GM19395 (cell line): ENCODE measurements around the gene MAN1A2.
"Not testable (repeated sequence)": the region's sequence is repeated elsewhere in the genome, so short reads cannot be mapped to it uniquely, and the experiment has no call there.

Source experiments
- ATAC-seq: cut with Tn5 transposase; IDR thresholded peaks from one replicate; pipeline ENCODE4 v1.9.1; 2021; ENCODE audit warnings: mild to moderate bottlenecking, moderate library complexity; ENCODE audit not compliant: unreplicated experiment

The MAN1A2 gene

DNA sequence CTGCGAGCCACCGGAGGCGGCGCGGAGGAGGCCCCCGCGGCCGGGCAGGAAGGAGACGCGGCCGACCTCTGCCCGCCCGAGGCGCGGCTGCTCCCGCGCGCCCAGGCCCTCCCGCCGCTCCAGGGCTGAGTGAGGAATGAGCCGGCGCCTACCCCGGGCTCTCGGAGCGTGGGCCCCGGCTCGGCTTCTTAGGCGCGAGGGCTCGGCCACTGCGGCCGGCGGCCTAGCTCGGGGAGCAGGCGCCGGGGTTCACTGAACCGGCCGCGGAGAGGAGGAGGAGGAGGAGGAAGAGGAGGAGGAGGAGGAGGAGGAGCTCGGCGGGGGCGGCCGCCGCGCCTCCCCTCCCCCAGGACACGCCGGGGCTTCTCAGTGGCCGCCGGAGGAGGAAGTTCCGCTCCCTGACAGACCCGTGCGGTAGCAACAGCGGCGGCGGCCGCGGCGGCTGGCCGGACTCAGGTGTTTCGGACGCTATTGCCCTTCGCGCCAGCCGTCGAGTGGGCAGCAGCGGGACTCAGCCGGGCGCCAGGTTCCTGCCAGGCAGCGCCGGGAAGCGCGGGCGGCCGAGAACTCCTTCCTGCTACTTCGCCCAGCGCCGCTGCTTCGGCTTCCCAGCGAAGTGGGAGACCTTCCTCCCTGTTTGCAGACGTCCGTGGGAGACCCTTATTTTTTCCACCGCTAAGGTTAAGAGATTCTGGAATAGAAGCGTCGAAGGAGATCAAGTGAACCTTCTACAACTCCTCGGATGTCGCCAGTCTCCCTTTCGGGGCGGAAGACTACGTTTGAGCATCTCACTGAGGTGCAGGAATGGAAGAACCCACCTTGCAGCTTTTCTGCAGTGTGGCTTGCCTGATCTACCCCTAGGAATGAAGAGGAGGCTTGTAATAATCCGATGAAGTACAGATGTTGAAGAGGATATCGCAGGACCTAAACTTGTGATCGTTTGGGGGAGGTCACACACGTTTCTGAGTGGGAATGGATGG lies at the start of gene MAN1A2:
TSS of gene MAN1A2 (plus strand) at position 404 of the 980 bp plus-strand sequence. CDS start 735 bp downstream, outside the sequence.
- peak; percentile 65 for ATAC-seq

DNA sequence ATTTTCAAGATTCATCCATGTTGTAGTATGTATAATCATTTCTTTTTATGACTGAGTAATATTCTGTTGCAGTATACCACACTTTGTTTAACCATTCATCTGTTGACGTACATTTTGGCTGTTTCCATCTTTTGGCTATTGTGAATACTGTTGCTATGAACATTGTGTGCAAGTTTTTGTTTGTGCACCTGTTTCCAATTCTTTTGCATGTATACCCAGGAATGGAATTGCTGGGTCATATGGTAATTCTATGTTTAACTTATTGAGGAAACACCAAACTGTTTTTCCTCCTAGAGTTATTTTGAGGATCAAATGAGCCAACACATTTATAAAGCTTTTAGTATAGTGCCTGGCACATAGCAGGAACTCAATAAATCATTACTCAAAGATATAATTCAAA lies 49.2 kb upstream of the MAN1A2 start:
- no peak for ATAC-seq

DNA sequence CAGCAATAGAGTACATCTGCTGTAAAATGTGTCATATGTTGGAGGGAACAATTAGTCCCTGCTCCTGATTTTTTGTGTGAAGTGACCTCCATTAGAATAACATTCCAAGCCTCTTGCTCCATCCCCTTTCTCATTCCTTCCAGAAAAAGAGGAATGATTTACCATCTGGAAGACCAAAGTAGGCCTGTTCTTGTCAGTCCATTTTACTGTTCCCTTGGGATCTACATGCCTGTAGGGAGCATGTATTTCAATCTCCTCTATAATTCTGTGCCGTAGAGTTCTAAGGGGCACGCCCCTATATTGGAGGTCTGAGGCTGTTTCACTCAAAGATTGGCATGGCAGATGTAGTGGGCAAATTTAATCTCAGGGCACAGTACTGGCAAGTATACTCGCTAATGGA lies 48.8 kb upstream of the MAN1A2 start:
- ATAC-seq, result no peak

DNA sequence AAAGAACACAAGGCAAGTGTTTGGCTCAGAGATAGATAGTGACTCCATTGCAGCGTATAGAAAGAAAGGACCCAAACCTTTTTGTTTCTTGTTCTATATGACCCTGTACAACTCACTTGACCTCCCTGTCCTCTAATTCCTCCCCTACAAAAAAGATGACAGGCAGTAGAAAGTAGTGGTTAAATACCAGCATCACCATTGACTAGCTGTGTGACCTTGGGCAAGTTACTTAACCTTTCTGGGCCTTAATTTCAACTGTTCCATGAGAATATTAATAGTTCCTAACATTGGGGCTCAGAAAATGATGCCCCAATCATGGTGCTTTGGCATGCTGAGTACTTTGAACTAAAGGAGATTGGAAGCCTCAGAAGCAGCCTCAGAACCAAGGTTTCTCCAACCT lies 46.7 kb upstream of the MAN1A2 start:
- ATAC-seq, result no peak

DNA sequence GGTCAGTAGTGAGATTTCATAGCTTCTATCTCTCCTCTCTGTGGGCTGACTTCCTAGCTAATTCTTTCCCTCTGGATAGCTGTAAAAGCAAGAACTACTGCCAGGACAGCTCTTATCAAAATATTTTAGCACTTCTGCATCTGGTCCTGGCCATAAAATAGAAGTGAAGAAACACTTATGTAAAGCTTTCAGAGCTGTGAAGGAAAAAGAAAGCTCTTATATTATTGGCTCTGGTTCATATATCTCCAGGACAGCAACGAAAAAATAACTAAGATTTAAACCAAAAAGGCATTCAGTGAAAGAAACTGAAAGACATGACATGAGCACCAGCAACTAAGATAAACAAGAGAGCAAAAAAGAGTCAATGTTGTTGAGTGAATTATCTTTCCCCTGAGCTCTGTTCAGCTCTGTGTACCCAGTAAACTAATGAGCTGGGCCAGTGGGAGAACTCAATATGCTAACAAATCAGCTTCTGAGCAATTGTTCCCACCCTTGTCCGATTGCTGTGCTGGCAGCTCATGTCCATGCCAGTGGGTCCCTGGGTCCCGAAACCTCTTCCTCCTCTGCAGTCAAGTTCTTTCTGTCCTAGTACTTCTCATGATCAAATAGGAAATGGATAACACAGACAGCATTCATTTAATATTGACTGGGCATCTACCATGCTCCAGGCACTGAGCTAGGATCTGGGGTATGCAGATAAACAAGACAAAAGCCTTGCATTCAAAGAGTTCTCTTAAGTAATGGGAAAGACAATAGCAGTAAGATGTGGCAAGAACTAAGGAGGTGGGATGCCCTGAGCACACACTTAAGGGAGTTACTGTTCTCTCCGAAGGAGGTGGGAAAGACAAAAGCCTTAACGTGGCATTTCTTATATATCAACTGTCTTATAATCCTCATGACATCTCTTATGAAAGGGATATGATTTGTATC lies 45.3 kb upstream of the MAN1A2 start:
- ATAC-seq, result no peak

DNA sequence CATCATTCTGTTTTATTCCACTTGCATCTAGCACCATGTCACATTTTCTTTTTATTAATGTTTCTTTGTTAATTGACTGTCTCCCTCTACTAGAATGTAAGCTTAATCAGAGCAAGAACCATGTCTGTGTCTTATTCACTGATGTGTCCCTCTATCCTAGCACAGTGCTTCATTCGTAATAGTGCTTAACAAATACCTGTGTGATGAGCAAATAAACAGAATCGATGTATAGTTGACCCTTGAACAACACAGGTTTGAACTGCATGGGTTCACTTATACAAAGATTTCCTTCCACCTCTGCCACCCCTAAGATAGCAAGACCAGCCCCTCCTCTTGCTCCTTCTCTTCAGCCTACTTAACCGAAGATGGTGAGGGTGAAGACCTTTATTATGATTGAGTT lies 42.9 kb upstream of the MAN1A2 start:
- no peak for ATAC-seq

DNA sequence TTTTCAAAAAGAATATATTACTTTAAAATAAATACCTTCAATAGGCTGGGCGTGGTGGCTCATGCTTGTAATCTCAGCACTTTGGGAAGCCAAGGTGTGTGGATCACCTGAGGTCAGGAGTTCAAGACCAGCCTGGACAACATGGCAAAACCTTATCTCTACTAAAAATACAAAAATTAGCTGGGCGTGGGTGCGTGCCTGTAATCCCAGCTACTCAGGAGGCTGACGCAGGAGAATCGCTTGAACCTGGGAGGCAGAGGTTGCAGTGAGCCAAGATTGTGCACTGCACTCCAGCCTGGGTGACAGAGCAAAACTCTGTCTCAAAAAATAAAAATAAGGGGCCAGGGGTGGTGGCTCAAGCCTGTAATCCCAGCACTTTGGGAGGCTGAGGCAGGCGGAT lies 41.2 kb upstream of the MAN1A2 start:
- not testable (repeated sequence) for ATAC-seq

DNA sequence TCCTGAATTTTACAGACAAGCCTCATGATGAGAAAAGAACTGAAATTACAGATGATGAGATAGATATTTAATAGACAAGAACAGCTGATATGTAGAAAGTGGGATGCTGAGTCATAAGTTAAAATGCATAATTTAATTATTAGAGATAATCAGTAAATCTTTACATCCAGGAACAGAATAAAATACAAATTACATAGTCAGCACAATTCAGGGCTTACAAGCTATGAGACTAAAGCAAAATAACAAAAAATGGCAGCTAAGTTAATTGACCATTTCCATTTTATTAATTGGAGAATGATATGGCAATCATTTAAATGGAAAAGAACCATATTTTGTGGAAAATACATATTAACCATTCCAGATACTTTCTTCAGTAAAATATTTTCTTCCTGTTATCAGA lies 40.2 kb upstream of the MAN1A2 start:
- no peak for ATAC-seq

DNA sequence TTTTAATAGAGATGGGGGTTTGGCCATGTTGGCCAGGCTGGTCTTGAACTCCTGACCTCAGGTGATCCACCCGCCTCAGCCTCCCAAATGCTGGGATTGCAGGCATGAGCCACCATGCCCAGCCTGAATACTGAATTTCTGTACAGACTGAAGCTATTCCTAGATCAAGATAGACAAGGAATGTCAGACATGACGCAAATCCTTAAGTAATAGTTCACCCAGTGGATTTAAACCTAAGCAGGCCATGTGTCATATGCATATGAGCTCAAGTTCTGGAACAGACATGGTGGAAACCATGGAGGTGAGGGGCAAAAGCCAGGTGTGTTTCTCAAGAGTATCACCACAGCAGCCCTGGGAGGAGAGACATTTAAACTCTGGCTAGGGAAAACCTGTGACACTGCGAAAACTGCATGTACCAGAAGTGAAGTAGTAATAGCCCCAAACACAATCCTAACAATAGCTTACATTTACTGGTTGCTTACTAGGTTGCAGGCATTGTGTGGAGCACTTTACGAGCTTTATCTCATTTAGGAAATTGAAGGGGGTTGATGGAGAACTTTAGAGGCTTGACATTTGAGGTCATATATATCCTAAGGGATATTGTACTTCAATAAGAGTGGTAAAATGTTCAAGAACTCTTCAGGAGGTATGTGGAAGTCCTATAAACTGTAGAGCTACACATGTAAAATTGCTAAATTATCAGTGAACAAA lies 31.7 kb upstream of the MAN1A2 start:
- ATAC-seq, result no peak

DNA sequence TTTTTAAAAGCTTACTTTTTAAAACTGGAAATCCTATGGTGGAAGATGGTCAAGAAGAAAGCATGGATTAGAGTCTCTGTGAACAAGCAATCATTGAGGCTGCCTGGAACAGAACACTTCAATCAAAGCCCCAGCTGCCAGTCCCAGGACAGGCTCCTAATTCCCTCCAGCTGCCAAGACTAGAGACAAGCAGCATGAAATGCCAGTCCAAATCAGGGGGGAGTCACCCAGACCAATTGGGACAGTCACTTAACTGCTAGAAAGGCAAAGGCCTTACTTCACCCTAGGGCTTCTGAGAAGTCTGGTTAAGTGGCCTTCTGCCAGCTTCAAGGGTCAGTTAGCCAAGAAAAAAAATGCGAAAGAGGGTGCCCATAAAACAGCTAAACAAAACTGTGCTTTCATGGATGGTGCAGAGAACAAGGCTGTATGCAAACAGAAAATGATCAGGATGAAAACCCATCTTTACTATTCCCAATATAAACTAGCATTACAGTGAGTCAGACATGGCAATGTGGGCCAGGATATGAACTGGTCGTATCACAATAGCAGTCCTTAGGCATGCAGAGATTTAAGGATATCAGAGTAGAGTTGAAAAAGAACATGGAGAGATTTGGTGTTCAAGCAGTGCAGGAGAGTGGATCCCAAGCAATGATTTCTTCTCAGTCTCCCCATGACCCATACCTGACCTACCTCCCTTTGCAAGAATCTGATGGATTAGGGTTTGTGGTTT lies 31.0 kb upstream of the MAN1A2 start:
- ATAC-seq, result no peak

DNA sequence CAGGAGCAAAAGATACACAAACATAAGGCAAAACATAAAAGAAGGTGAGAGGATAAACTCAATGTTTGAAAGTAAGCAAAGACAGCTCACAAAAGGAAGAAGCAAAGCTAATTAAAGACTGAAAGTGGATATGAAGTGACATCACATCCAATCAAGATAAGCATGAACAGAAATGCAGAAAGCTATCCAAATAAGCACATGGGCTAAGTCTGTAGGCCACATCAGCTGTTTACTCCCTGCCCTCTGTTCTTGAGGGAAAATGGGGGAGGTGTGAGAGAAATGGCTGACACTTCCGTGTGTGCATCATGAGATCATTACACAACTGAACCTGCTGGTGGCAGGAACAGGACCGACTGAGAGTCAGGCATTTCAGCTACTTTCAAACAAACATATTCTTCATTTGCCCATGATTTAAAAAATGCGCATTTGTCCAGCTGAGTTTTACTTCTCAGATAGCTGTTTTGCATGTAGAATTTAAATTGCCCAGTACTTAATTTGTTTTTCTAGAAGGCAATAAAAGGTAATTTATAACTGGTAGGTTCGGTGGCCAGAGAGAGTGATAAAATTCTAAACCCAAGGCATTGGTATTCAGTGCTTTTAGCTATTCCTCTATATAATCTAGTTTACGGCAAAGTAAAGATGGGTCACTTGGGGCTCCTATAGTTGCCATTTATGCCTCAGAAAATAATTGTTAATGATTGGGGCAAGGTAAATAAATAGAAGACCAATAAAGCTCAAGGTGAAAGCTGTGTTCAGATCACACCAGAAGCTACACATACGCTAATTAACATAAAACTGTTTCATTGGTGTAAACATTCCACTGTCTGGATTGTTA lies 27.2 kb upstream of the MAN1A2 start:
- ATAC-seq, result no peak

DNA sequence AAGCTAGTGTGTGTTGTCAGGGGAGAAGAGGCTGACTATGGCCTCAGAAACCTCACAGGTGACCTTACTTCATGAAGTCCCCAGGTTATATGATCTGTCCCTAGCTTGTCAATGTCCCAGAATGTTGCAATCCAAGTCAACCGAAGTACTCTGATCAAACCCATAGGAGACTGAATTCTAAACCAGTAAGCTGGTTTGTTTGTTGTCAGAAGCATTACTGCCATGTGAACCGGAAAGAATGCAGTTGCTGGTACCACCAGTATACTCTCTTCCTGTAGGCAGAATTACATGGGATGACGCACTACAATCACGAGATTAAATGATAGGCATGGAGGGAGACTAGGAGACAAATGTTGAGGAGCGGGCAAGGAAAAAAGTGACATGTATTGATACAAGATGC lies 26.1 kb upstream of the MAN1A2 start:
- no peak for ATAC-seq

DNA sequence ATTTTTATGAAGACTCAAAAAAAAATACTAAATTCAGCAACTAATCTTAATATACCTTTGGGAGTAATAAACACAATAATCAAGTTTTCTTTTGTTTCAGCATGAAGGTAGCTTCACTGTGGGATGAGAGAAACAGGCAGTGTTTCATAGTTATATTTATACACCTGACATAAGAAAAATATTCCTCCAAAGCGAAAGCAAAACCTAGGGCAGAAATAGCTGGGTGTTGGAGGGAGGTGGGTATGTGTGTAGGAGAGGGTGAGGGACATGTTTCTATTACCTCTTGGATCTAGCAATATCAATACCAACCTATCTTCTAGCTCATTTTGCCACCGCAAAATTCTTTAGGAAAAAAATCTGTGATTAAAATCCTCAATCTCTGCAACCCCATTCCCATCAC lies 24.9 kb upstream of the MAN1A2 start:
- no peak for ATAC-seq

DNA sequence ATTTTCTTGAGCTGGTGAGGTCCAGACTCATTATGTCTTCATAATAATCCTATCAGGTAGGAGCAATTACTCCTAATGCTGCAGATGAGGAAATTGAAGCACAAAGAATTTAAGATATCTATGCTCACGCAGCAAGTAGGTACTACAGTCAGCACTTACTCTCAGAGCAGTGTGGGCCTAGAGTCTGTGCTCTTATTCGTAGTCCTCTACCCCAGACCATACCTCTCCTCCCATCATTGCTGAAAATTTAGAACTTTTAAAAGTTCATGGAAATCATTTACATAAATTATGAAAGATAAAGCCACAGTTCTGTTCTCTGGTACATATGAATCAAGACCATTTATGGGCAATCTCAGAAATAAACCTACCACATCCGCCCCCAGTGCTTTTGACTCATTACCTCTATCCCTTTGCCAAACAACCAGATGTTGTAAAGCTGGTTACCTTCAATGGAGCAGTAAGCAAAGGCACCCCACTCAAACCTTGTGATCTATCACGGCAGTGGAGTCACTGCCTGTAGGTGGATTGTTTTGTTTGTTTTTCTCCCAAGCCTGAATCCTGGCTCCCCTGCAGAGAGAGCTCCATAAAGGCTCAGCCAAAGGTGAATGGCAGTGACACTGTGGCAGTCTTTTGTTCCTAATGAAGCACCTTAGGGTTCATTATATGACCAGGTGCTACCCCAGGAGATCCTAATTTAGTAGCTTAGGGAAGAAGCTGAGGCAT lies 20.9 kb upstream of the MAN1A2 start:
- no peak for ATAC-seq

DNA sequence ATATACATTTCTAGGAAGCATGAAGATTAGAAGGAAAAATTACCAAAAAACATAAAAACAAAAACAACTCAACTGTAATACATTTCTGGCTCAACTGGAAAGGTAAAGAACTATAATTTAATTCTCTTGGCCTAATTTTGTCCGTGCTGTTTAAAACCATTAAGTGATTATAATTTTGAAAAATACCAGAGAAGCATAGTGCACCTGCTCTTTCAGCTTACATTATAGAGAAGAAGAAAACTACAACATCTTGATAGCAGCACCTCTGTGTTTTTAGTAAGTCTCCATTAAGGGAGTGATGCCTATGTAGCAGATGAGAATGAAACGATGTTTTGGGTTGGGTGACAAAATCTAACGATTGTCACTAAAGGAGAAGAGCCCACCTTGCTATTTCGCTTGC lies 19.3 kb upstream of the MAN1A2 start:
- no peak for ATAC-seq

DNA sequence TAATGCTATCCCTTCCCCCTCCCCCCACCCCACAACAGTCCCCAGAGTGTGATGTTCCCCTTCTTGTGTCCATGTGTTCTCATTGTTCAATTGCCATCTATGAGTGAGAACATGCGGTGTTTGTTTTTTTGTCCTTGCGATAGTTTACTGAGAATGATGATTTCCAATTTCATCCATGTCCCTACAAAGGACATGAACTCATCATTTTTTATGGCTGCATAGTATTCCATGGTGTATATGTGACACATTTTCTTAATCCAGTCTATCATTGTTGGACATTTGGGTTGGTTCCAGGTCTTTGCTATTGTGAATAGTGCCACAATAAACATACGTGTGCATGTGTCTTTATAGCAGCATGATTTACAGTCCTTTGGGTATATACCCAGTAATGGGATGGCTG lies 14.6 kb upstream of the MAN1A2 start:
- ATAC-seq, result not testable (repeated sequence)

DNA sequence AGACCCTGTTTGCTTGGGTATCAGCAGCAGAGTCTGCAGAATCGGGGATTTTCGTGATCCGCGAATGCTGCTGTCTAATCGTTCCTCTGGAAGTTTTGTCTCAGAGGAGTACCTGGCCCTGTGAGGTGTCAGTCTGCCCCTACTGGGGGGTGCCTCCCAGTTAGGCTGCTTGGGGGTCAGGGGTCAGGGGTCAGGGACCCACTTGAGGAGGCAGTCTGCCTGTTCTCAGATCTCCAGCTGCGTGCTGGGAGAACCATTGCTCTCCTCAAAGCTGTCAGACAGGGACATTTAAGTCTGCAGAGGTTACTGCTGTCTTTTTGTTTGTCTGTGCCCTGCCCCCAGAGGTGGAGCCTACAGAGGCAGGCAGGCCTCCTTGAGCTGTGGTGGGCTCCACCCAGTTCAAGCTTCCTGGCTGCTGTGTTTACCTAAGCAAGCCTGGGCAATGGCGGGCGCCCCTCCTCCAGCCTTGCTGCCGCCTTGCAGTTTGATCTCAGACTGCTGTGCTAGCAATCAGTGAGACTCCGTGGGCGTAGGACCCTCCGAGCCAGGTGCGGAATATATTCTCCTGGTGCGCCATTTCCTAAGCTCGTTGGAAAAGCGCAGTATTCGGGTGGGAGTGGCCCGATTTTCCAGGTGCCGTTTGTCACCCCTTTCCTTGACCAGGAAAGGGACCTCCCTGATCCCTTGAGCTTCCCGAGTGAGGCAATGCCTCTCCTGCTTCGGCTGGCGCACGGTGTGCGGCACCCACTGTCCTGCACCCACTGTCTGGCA lies 9.2 kb upstream of the MAN1A2 start:
- ATAC-seq, result not testable (repeated sequence)

DNA sequence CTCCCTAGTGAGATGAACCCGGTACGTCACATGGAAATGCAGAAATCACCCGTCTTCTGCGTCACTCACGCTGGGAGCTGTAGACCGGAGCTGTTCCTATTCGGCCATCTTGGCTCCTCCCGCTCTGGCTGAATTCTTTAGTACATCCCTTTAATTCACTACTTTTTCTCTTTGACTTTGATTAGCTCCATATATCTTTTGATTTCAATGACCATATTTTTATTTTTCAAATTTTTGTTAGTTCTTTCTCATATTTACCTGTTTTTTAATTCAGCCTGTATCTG lies 8.7 kb upstream of the MAN1A2 start:
- not testable (repeated sequence) for ATAC-seq
